GM23248 (cell line): Measurements from ENCODE around the gene GNA15. TPM values are rescaled to one million over a fixed set of nuclear protein-coding genes. Genes with fewer than 3 reads are reported as not detected.
"Not testable (repeated sequence)": the region's sequence is repeated elsewhere in the genome, so short reads cannot be mapped to it uniquely, and the experiment has no call there.

ENCODE experiments used
- DNase-seq: peaks from one replicate; pipeline ENCODE4 v3.0.0-alpha.2; 2015
- H2AFZ ChIP-seq: fragments of 200-600 bp; sonication (generic); 2 replicates; pipeline ENCODE4 v1.6.1; 2016; ENCODE audit warnings: antibody characterized with exemption
- H3F3A ChIP-seq: fragments of 200-600 bp; sonication (generic); 2 replicates; pipeline ENCODE4 v1.6.1; 2016; ENCODE audit warnings: mild to moderate bottlenecking, antibody characterized with exemption, mixed run types; ENCODE audit not compliant: insufficient read depth
- H3K27ac ChIP-seq: fragments of 200-600 bp; sonication (generic); 2 replicates; pipeline ENCODE4 v1.5.1; 2016; ENCODE audit warnings: mild to moderate bottlenecking
- H3K27me3 ChIP-seq: fragments of 200-600 bp; sonication (generic); replicated peaks from 2 replicates; pipeline ENCODE4 v1.6.1; 2016; ENCODE audit warnings: mild to moderate bottlenecking; ENCODE audit not compliant: insufficient read depth
- H3K36me3 ChIP-seq: fragments of 200-600 bp; sonication (generic); 2 replicates; pipeline ENCODE4 v1.6.1; 2016; ENCODE audit warnings: low read depth, mild to moderate bottlenecking
- H3K4me1 ChIP-seq: fragments of 200-600 bp; sonication (generic); 2 replicates; pipeline ENCODE4 v1.6.1; 2016; ENCODE audit warnings: mild to moderate bottlenecking; ENCODE audit not compliant: insufficient read depth
- H3K4me2 ChIP-seq: fragments of 200-600 bp; sonication (generic); one replicate; pipeline ENCODE4 v1.6.1; 2016; ENCODE audit warnings: mild to moderate bottlenecking; ENCODE audit not compliant: unreplicated experiment
- H3K4me3 ChIP-seq: fragments of 200-600 bp; sonication (generic); 2 replicates; pipeline ENCODE4 v1.5.1; 2016; ENCODE audit warnings: mild to moderate bottlenecking
- H3K79me2 ChIP-seq: fragments of 200-600 bp; sonication (generic); 2 replicates; pipeline ENCODE4 v1.6.1; 2016; ENCODE audit warnings: mild to moderate bottlenecking; ENCODE audit not compliant: insufficient read depth
- H3K9ac ChIP-seq: fragments of 200-600 bp; sonication (generic); 2 replicates; pipeline ENCODE4 v1.6.1; 2016; ENCODE audit warnings: mild to moderate bottlenecking
- H3K9me2 ChIP-seq: fragments of 200-600 bp; sonication (generic); 2 replicates; pipeline ENCODE4 v1.6.1; 2016; ENCODE audit warnings: mixed run types, mild to moderate bottlenecking, moderate library complexity; ENCODE audit not compliant: insufficient read depth
- H3K9me3 ChIP-seq: fragments of 200-600 bp; sonication (generic); one replicate; pipeline ENCODE4 v1.6.1; 2017; ENCODE audit warnings: low read depth
- H4K20me1 ChIP-seq: fragments of 200-600 bp; sonication (generic); 2 replicates; pipeline ENCODE4 v1.6.0; 2016; ENCODE audit not compliant: insufficient read depth
- EZH2 ChIP-seq: fragments of 200-600 bp; sonication (generic); IDR thresholded peaks from 2 replicates; pipeline ENCODE4 v1.6.1; 2018; ENCODE audit warnings: antibody characterized with exemption, mild to moderate bottlenecking; ENCODE audit not compliant: insufficient read depth, poor library complexity, severe bottlenecking
- EZH2phosphoT487 ChIP-seq: fragments of 200-600 bp; sonication (generic); IDR thresholded peaks from 2 replicates; pipeline ENCODE4 v1.6.1; 2018; ENCODE audit warnings: antibody characterized with exemption, moderate library complexity, mild to moderate bottlenecking, low read depth; ENCODE audit not compliant: insufficient read depth
- WGBS, 2 experiments: methylation state at CpG; one replicate each; pipeline ENCODE4 v1.1.6; 2015 to 2017; ENCODE audit warnings: low lambda C conversion rate in 2 of 2, low coverage in 1 of 2; ENCODE audit errors: missing lambda C conversion rate in 2 of 2; 5-methylcytosine and 5-hydroxymethylcytosine counted together
- in situ Hi-C: fragments of 300-500 bp; cut with MboI; formaldehyde crosslinking; loops from 2 replicates; pipeline ENCODE4 v1.15.0; 2020
- polyA plus RNA-seq: library from polyadenylated mRNA; unstranded; fragments of >200 nt; fragmentation: Nextera tagmentation; extraction: Ambion mirVana; gene quantifications from 2 replicates; pipeline ENCODE4 v1.2.1, GENCODE V29; 2016
- total RNA-seq: library from RNA; depleted of rRNA; stranded (reverse); fragments of >200 nt; shearing (Covaris generic); gene quantifications from 2 replicates; pipeline ENCODE4 v1.2.3, GENCODE V29; 2014

The GNA15 gene
- total and polyA plus RNA-seq, 2 experiments from 2014 or later = not detected

DNA sequence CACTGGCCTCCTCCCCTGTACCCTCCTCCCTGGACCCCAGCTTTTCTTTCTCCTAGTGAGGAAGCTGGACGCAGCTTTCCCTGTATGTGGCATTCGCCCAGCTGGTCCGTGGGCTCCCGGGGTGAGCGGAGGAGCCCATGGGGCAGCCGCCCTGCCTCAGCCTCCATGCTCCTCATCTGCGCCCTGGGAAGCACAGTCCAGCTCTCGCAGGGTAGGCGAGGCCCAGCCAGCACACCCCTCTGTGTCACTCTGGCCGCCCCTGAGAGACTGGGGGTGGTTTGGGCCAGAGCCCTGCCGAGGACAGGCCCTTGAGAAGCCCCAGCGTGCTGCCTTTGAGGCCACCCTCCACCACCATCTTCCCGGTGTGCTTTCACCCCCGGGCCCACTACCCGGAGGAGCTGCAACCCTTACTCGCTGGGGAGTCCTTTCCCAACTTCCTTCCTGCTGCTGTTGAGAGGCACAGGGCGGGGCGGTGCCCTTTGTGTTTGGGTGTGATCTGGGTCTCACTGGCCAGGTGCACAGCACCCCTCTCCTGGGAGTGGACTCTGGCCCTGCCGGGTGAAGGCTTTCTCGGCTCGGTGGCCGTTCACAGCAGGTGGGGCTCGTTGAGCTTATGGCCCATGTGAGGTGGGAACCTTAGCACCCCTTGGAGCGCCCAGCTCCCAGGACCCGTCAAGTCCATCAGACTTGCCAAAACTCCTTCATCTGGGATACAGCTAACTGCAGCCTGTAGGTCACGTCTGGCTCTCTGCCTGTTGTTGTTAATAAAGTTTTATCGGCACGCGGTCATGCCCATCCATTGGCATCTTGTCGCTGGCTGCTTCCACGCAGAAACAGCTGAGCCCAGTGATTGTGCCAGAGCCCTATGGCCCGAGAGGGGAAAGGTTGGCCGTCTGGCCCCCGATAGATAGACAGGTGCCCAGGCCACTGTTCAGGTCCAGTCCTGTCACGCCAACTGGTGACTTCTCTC, 53.1 kb downstream of the GNA15 start:
- 89% methylated on average over 30 to 34 of the region's 35 CpGs for WGBS, 2 experiments
- Histone ChIP-seq H3K9ac (no peak overlapping the region), H3K9me2 (no peaks in the 10 kb centered on the region), H3K27me3 (no peaks in the 10 kb centered on the region), H3K4me2 (no peak overlapping the region), H4K20me1 (no peaks in the 10 kb centered on the region), H3K79me2 (peaks cover 62% of the 10 kb centered on the region), H3K36me3 (no peaks in the 10 kb centered on the region), H2AFZ (no peak overlapping the region), H3K4me3 (no peak overlapping the region), H3F3A (no peaks in the 10 kb centered on the region), H3K27ac (no peak overlapping the region), H3K4me1 (peaks cover 10% of the 10 kb centered on the region), H3K9me3 (no peaks in the 10 kb centered on the region)
- DNase-seq = no peak
- in situ Hi-C loops = no loop called here
- no peak for TF ChIP-seq EZH2phosphoT487

DNA sequence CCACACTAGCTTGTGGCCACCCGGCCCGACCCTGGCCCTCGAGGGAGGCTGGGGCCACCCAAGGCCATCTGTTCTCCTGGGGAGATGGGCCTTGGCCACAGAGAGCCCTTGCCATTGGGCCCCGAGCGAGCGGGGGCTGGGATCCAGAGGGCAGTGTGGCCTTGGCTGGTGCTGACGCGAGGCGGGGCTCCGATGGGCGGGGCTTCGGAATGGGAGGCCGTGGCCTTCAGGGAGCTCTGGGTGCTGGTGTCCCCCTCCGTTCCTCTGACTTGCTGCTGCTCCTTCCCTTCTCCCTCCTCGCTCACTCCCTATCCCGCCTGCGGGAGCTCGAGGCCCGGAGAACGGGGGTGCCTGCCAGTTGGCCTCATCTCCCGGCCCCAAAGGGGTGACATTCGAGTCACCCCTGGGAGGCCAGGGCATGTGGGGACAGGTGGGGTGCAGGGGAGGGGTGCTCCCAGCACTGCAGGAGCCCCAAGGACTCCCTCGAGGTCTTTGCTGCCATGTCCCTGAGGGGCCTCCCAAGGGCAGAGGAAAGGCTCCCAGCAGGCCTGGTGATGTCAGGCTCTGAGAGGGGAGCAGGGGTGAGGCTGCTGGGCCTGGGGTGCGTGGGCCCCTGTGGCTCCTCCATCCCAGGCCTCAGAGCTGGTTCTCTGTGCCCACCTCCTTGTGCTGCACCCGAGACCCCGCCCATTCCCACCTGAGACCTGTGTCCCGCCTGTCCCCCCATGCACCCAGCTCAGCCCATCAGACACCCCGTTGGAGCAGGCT, 54.1 kb downstream of the GNA15 start:
- Histone ChIP-seq H3K4me2 (no peak overlapping the region), H3K9me2 (no peaks in the 10 kb centered on the region), H2AFZ (no peak overlapping the region), H4K20me1 (no peaks in the 10 kb centered on the region), H3K27ac (no peak overlapping the region), H3K79me2 (peaks cover 71% of the 10 kb centered on the region), H3K4me3 (no peak overlapping the region), H3F3A (no peaks in the 10 kb centered on the region), H3K4me1 (peaks cover 10% of the 10 kb centered on the region), H3K27me3 (no peaks in the 10 kb centered on the region), H3K9ac (no peak overlapping the region), H3K9me3 (no peaks in the 10 kb centered on the region), H3K36me3 (no peaks in the 10 kb centered on the region)
- DNase-seq = no peak
- WGBS, 2 experiments = 88 to 91% methylated on average over 21 to 26 of the region's 28 CpGs
- TF ChIP-seq EZH2 (no peak), EZH2phosphoT487 (no peak)
- in situ Hi-C loops = no loop called here

- no peak overlapping the region for H2AFZ ChIP-seq
- 90 to 92% methylated on average over 17 to 18 of the region's 18 CpGs for WGBS, 2 experiments
- H3K4me3 ChIP-seq = no peak overlapping the region
- H3F3A ChIP-seq = no peaks in the 10 kb centered on the region
- H3K4me1 ChIP-seq = peaks cover 10% of the 10 kb centered on the region
- no peaks in the 10 kb centered on the region for H3K9me3 ChIP-seq
- H3K9me2 ChIP-seq = no peaks in the 10 kb centered on the region
- peaks cover 71% of the 10 kb centered on the region for H3K79me2 ChIP-seq
- TF ChIP-seq EZH2 (no peak), EZH2phosphoT487 (no peak)
- H4K20me1 ChIP-seq = no peaks in the 10 kb centered on the region
- H3K4me2 ChIP-seq = no peak overlapping the region
- H3K9ac ChIP-seq = no peak overlapping the region
- in situ Hi-C loops = no loop called here
- no peaks in the 10 kb centered on the region for H3K36me3 ChIP-seq
- H3K27me3 ChIP-seq = no peaks in the 10 kb centered on the region
- no peak for DNase-seq
- no peak overlapping the region for H3K27ac ChIP-seq
Measured at GRCh38 chr19:3190470-3190770, 54.6 kb downstream of the GNA15 start.

DNA sequence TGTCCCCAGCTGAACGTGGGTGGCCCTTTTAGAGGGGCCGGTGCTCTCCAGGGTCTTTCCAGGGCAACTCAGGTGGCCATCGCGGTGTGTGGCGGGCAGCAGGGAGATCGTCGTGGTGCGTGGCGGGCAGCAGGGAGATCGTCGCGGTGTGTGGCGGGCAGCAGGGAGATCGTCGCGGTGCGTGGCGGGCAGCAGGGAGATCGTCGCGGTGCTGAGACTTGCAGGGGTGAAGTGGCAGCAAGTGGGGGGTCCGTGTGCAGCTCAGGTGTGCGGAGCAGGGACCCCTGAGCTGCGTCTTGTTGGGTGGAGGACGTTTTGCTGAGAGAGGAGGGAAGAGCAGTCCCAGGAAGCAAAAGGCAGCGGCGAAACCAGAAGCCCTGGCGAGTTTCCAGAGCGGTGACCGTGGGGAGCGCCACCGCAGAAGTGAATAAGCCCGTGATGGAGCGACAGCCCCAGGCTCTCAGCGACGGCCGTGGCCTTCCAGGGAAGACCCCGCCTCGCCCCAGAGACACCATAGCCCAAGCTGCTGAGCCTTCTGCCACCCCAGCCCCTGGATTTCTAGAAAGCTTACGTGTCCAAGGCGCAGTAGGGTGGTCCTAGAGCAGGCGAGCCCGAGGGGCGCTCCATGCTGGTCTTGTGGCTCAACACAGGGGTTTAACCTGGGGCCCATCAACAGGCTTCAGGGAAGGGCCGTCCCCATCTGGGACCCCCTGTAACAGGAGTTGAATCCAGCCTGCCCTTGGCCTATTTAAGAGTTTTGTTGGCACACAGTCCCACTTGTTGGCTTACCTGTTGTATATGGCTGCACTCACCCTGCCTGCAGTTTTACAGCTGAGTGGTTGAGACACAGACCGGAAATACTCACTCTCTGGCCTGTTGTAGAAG, 55.3 kb downstream of the GNA15 start:
- no peak overlapping the region for H3K4me3 ChIP-seq
- no peaks in the 10 kb centered on the region for H4K20me1 ChIP-seq
- no peaks in the 10 kb centered on the region for H3K36me3 ChIP-seq
- peaks cover 71% of the 10 kb centered on the region for H3K79me2 ChIP-seq
- 92 to 98% methylated on average over 30 to 46 of the region's 46 CpGs for WGBS, 2 experiments
- H3K9ac ChIP-seq = no peak overlapping the region
- H3K4me2 ChIP-seq = no peak overlapping the region
- peaks cover 10% of the 10 kb centered on the region for H3K4me1 ChIP-seq
- H3F3A ChIP-seq = no peaks in the 10 kb centered on the region
- no peaks in the 10 kb centered on the region for H3K9me3 ChIP-seq
- H3K27ac ChIP-seq = no peak overlapping the region
- H3K27me3 ChIP-seq = no peaks in the 10 kb centered on the region
- H3K9me2 ChIP-seq = no peaks in the 10 kb centered on the region
- H2AFZ ChIP-seq = no peak overlapping the region
- in situ Hi-C loops = no loop called here
- no peak for TF ChIP-seq EZH2
- no peak for DNase-seq

DNA sequence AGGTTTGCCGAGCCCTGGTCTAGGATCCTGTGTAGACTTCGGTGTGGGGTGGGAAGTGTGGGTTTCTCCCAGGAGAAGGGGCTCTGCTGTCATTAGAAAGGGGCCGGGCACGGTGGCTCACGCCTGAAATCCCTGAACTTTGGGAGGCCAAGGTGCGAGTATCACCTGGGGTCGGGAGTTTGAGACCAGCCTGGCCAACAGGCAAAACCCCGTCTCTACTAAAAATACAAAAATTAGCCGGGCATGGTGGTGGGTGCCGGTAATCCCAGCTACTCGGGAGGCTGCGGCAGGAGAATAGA, 55.9 kb downstream of the GNA15 start:
- H3K4me3 ChIP-seq, H3K27me3 ChIP-seq, H4K20me1 ChIP-seq, H3K9ac ChIP-seq, in situ Hi-C loops, H3K4me1 ChIP-seq, H3K4me2 ChIP-seq, H3F3A ChIP-seq, H2AFZ ChIP-seq, H3K9me3 ChIP-seq, DNase-seq, H3K9me2 ChIP-seq, H3K27ac ChIP-seq, H3K36me3 ChIP-seq: not testable (repeated sequence)
- WGBS, 2 experiments = 95% methylated on average over 12 of the region's 12 CpGs
- H3K79me2 ChIP-seq = peaks cover 66% of the 10 kb centered on the region
